ENCODE results near the gene CXXC5. TPM values are rescaled to one million over a fixed set of nuclear protein-coding genes. Genes with fewer than 3 reads are reported as not detected.

Gene CXXC5
- 17.1 to 24.9 TPM (median 21.3 TPM) in 5 replicates for total RNA-seq (2022; extraction: Qiagen RNA extraction; ENCODE audit: low read depth)

GRCh38 chr5:139648205-139649081 lies at the start of gene CXXC5:
CXXC5 (plus strand) TSS chr5:139648349; CDS start chr5:139680524, 32,175 bp downstream.

Other genes starting within 250 kb of the CXXC5 start
- gene SPATA24, start 244.3 kb upstream of the CXXC5 start, total RNA-seq (2022; extraction: Qiagen RNA extraction; ENCODE audit: low read depth) = 4.1 to 6.0 TPM (median 5.0 TPM) in 5 replicates
- 7.3 to 9.7 TPM (median 7.8 TPM) in 5 replicates for gene DNAJC18, start 208.8 kb upstream of the CXXC5 start, total RNA-seq (2022; extraction: Qiagen RNA extraction; ENCODE audit: low read depth)
- not detected in 5 replicates for gene ECSCR, start 185.6 kb upstream of the CXXC5 start, total RNA-seq (2022; extraction: Qiagen RNA extraction; ENCODE audit: low read depth)
- not detected in 5 replicates for gene SMIM33, start 177.3 kb upstream of the CXXC5 start, total RNA-seq (2022; extraction: Qiagen RNA extraction; ENCODE audit: low read depth)
- gene STING1, start 165.6 kb upstream of the CXXC5 start, total RNA-seq (2022; extraction: Qiagen RNA extraction; ENCODE audit: low read depth) = 0.85 to 1.4 TPM (median 0.98 TPM) in 5 replicates
- gene UBE2D2, start 87.0 kb upstream of the CXXC5 start, total RNA-seq (2022; extraction: Qiagen RNA extraction; ENCODE audit: low read depth) = 108 to 160 TPM (median 157 TPM) in 5 replicates
- 0.05 to 0.10 TPM (median 0.06 TPM) in 3 of 5 replicates, not detected in the others for gene PSD2, start 147.5 kb downstream of the CXXC5 start, total RNA-seq (2022; extraction: Qiagen RNA extraction; ENCODE audit: low read depth)

Data from A549 treated with RU486 at 1 μM for 4 hours (cell line).